H9 (cell line): ENCODE data around the gene MAP2. TPM values are rescaled to one million over a fixed set of nuclear protein-coding genes. Genes with fewer than 3 reads are reported as not detected.

Source experiments
- DNase-seq: peaks from one replicate; pipeline ENCODE4 v3.0.0-alpha.2; 2017
- H2AFZ ChIP-seq: one replicate; pipeline ENCODE4 v1.6.1; 2013; ENCODE audit warnings: mild to moderate bottlenecking, low read length, control low read depth, moderate library complexity
- H2AK5ac ChIP-seq: 2 replicates; pipeline ENCODE4 v1.6.1; 2013; ENCODE audit warnings: low read length, control low read depth, mixed read lengths; ENCODE audit not compliant: insufficient read length
- H2BK120ac ChIP-seq: one replicate; pipeline ENCODE4 v1.6.1; 2013; ENCODE audit warnings: low read depth, mild to moderate bottlenecking, low read length, control low read depth, inconsistent platforms; ENCODE audit not compliant: poor library complexity, severe bottlenecking
- H2BK12ac ChIP-seq: 2 replicates; pipeline ENCODE4 v1.6.1; 2013; ENCODE audit warnings: low read length, control low read depth, mixed read lengths, low read depth; ENCODE audit not compliant: insufficient read length
- H2BK15ac ChIP-seq: 2 replicates; pipeline ENCODE4 v1.6.1; 2013; ENCODE audit warnings: low read depth, low read length, control low read depth
- H2BK20ac ChIP-seq: one replicate; pipeline ENCODE4 v1.6.1; 2013; ENCODE audit warnings: low read depth, mild to moderate bottlenecking, low read length, control low read depth, inconsistent platforms; ENCODE audit not compliant: poor library complexity, severe bottlenecking
- H2BK5ac ChIP-seq: 2 replicates; pipeline ENCODE4 v1.6.1; 2013; ENCODE audit warnings: low read length, control low read depth, mixed read lengths; ENCODE audit not compliant: insufficient read length
- H3K14ac ChIP-seq: 2 replicates; pipeline ENCODE4 v1.6.1; 2013; ENCODE audit warnings: low read length, control low read depth; ENCODE audit not compliant: insufficient read depth
- H3K18ac ChIP-seq: 2 replicates; pipeline ENCODE4 v1.6.1; 2013; ENCODE audit warnings: low read depth, mild to moderate bottlenecking, mixed read lengths, low read length, control low read depth; ENCODE audit not compliant: insufficient read length
- H3K23ac ChIP-seq: 2 replicates; pipeline ENCODE4 v1.6.1; 2013; ENCODE audit warnings: low read length, control low read depth, mixed read lengths, low read depth; ENCODE audit not compliant: insufficient read length
- H3K23me2 ChIP-seq: 2 replicates; pipeline ENCODE4 v1.6.1; 2013; ENCODE audit warnings: low read depth, mild to moderate bottlenecking, mixed read lengths, low read length, control low read depth; ENCODE audit not compliant: insufficient read length, poor library complexity, severe bottlenecking
- H3K27ac ChIP-seq: 2 replicates; pipeline ENCODE4 v1.5.1; 2013; ENCODE audit warnings: low read length, control low read depth, mixed read lengths, low read depth; ENCODE audit not compliant: insufficient read length
- H3K27me3 ChIP-seq: 2 replicates; pipeline ENCODE4 v1.6.1; 2013; ENCODE audit warnings: low read length, control low read depth, inconsistent platforms; ENCODE audit not compliant: insufficient read depth
- H3K4ac ChIP-seq: 2 replicates; pipeline ENCODE4 v1.6.1; 2013; ENCODE audit warnings: low read depth, mild to moderate bottlenecking, control low read depth, inconsistent platforms, low read length, moderate library complexity
- H3K4me1 ChIP-seq: 2 replicates; pipeline ENCODE4 v1.6.1; 2013; ENCODE audit warnings: low read length, control low read depth, inconsistent platforms; ENCODE audit not compliant: insufficient read depth
- H3K4me2 ChIP-seq: 2 replicates; pipeline ENCODE4 v1.6.1; 2013; ENCODE audit warnings: low read length, control low read depth, mixed read lengths; ENCODE audit not compliant: insufficient read length, insufficient read depth
- H3K56ac ChIP-seq: 2 replicates; pipeline ENCODE4 v1.6.1; 2013; ENCODE audit warnings: low read depth, mild to moderate bottlenecking, mixed read lengths, low read length, control low read depth; ENCODE audit not compliant: insufficient read length
- H3K79me1 ChIP-seq: 2 replicates; pipeline ENCODE4 v1.6.1; 2013; ENCODE audit warnings: low read depth, mild to moderate bottlenecking, moderate library complexity, low read length, control low read depth, inconsistent platforms; ENCODE audit not compliant: insufficient read depth, poor library complexity, severe bottlenecking
- H3K79me2 ChIP-seq: 2 replicates; pipeline ENCODE4 v1.6.1; 2013; ENCODE audit warnings: low read length, control low read depth, inconsistent platforms; ENCODE audit not compliant: insufficient read depth
- H3K9ac ChIP-seq: 2 replicates; pipeline ENCODE4 v1.6.1; 2013; ENCODE audit warnings: low read length, control low read depth, mixed read lengths; ENCODE audit not compliant: insufficient read length; ENCODE audit errors: extremely low read depth
- H3K9me3 ChIP-seq: one replicate; pipeline ENCODE4 v1.6.1; 2013; ENCODE audit warnings: low read depth, low read length, inconsistent platforms; ENCODE audit not compliant: control insufficient read depth
- H3T11ph ChIP-seq: one replicate; pipeline ENCODE4 v1.6.1; 2013; ENCODE audit warnings: mild to moderate bottlenecking, low read length, control low read depth, inconsistent platforms
- H4K20me1 ChIP-seq: one replicate; pipeline ENCODE4 v1.6.1; 2013; ENCODE audit not compliant: control insufficient read depth, insufficient read length, insufficient read depth
- H4K5ac ChIP-seq: 2 replicates; pipeline ENCODE4 v1.6.1; 2013; ENCODE audit warnings: low read depth, mild to moderate bottlenecking, mixed read lengths, low read length, control low read depth; ENCODE audit not compliant: insufficient read length
- H4K8ac ChIP-seq: replicated peaks from 2 replicates; pipeline ENCODE4 v1.6.1; 2013; ENCODE audit warnings: low read length, control low read depth, mixed read lengths, low read depth; ENCODE audit not compliant: insufficient read length
- H4K91ac ChIP-seq: 2 replicates; pipeline ENCODE4 v1.6.1; 2013; ENCODE audit warnings: low read depth, mild to moderate bottlenecking, moderate library complexity, mixed read lengths, low read length, control low read depth; ENCODE audit not compliant: insufficient read length
- H3K27ac Mint-ChIP-seq, 3 experiments: 2 replicates in 2 of 3; 3 replicates in 1 of 3; pipeline ENCODE4 v1.8.0; 2020 to 2021; ENCODE audit warnings: mixed read lengths in 3 of 3, mild to moderate bottlenecking in 1 of 3, moderate library complexity in 1 of 3
- H3K27me3 Mint-ChIP-seq: 2 replicates; pipeline ENCODE4 v1.8.0; 2021; ENCODE audit warnings: low read depth, mild to moderate bottlenecking, moderate library complexity, mixed read lengths
- H3K36me3 Mint-ChIP-seq, 3 experiments: 2 replicates in 2 of 3; 3 replicates in 1 of 3; pipeline ENCODE4 v1.8.0; 2020 to 2021; ENCODE audit warnings: low read depth in 3 of 3, mixed read lengths in 3 of 3; ENCODE audit not compliant: insufficient read depth in 1 of 3
- H3K4me1 Mint-ChIP-seq, 2 experiments: 2 replicates each; pipeline ENCODE4 v1.8.0; 2020; ENCODE audit warnings: mixed read lengths in 2 of 2
- H3K4me3 Mint-ChIP-seq, 2 experiments: 2 replicates in 1 of 2; 3 replicates in 1 of 2; pipeline ENCODE4 v1.8.0; 2020 to 2021; ENCODE audit warnings: mild to moderate bottlenecking in 2 of 2, mixed read lengths in 2 of 2, moderate library complexity in 1 of 2
- H3K9me3 Mint-ChIP-seq, 2 experiments: 2 replicates in 1 of 2; 3 replicates in 1 of 2; pipeline ENCODE4 v1.8.0; 2020; ENCODE audit warnings: mild to moderate bottlenecking in 2 of 2, mixed read lengths in 2 of 2, moderate library complexity in 1 of 2
- CTCF ChIP-seq: fragments of 200-600 bp; sonication (generic); conservative IDR thresholded peaks from 3 replicates; pipeline ENCODE4 v1.8.0; 2021; ENCODE audit warnings: antibody characterized with exemption, mild to moderate bottlenecking
- WGBS: extraction: QIAGEN DNeasy Blood & Tissue Kit; methylation state at CpG from one replicate; pipeline ENCODE4 v1.1.7; 2013; ENCODE audit warnings: missing lambda C conversion rate, low lambda C conversion rate, mixed read lengths; ENCODE audit not compliant: insufficient read length; ENCODE audit errors: extremely low coverage; 5-methylcytosine and 5-hydroxymethylcytosine counted together
- total RNA-seq: library from RNA; stranded (reverse); gene quantifications from 2 replicates; pipeline ENCODE4 v1.2.1, GENCODE V29; 2021

Gene MAP2
- total RNA-seq, 1 experiment from 2014 or later: 0.87 TPM

GRCh38 chr2:209512971-209513370 is 89.1 kb downstream of the MAP2 start:
- H3T11ph ChIP-seq: no peak overlapping the region
- no peak overlapping the region for H3K27ac ChIP-seq
- no peak overlapping the region for H3K56ac ChIP-seq
- no peak overlapping the region for H2BK12ac ChIP-seq
- no peak overlapping the region for H3K4ac ChIP-seq
- H3K9ac ChIP-seq: no peak overlapping the region
- Mint-ChIP-seq H3K9me3 (peaks cover 3 to 6% of the 10 kb centered on the region in 2 experiments; a peak in 3 of 5 replicates), H3K4me1 (no peaks in the 10 kb centered on the region), H3K4me3 (no peak overlapping the region), H3K27me3 (peaks cover 89% of the 10 kb centered on the region), H3K36me3 (peaks cover 0 to 7% (median under 1%) of the 10 kb centered on the region in 3 experiments; a peak in 2 of 7 replicates), H3K27ac (no peak overlapping the region)
- H2BK20ac ChIP-seq: no peak overlapping the region
- WGBS: no CpG with 5 or more reads among the region's 2 CpGs
- no peak overlapping the region for H2BK5ac ChIP-seq
- H4K91ac ChIP-seq: no peak overlapping the region
- H4K8ac ChIP-seq: no peak overlapping the region
- H3K18ac ChIP-seq: no peak overlapping the region
- H4K20me1 ChIP-seq: no peaks in the 10 kb centered on the region
- H3K27me3 ChIP-seq: peaks cover 13% of the 10 kb centered on the region; the same call in 1 of the 2 replicates
- no peak overlapping the region for H2BK15ac ChIP-seq
- H3K4me2 ChIP-seq: no peak overlapping the region
- H3K4me1 ChIP-seq: no peaks in the 10 kb centered on the region
- no peak overlapping the region for H3K14ac ChIP-seq
- H3K23me2 ChIP-seq: no peaks in the 10 kb centered on the region
- no peak overlapping the region for H2AK5ac ChIP-seq
- no peak overlapping the region for H3K23ac ChIP-seq
- no peak overlapping the region for H4K5ac ChIP-seq
- no peak for TF ChIP-seq CTCF
- H2BK120ac ChIP-seq: no peak overlapping the region
- H3K79me1 ChIP-seq: no peaks in the 10 kb centered on the region
- H2AFZ ChIP-seq: no peak overlapping the region
- no peaks in the 10 kb centered on the region for H3K79me2 ChIP-seq
- no peak for DNase-seq
- H3K9me3 ChIP-seq: no peaks in the 10 kb centered on the region
